SU-DHL-6 (cell line): Measurements from ENCODE around the gene IKZF2.

Experiments
- EZH2phosphoT487 ChIP-seq: fragments of 200-600 bp; sonication (generic), shearing (Covaris generic); conservative IDR thresholded peaks from 2 replicates; pipeline ENCODE4 v1.6.1; 2018; ENCODE audit warnings: mild to moderate bottlenecking, antibody characterized with exemption, low read length, moderate library complexity, mixed read lengths
- TF ChIP-seq, protein P1 (sequence below): fragments of 200-600 bp; sonication (generic); IDR thresholded peaks from one replicate; pipeline ENCODE4 v1.5.1; 2017; ENCODE audit warnings: antibody characterized with exemption, mild to moderate bottlenecking, low read length, moderate library complexity; ENCODE audit not compliant: insufficient read depth, poor library complexity, severe bottlenecking

DNA sequence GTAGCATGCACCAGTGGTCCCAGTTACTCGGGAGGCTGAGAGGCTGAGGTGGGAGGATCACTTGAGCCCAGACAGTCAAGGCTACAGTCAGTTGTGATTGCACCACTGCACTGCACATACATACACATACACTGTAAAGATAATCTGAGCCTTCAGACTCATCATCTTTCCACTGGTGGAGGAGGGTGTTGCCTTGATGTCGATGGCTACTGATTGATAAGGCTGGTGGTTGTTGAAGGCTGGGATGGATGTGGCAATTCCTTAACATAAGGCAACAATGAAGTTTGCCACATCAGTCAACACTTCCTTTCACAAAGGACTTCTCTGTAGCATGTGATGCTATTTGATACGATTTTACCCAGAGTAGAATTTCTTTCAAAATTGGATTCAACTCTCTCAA is 118.8 kb downstream of the IKZF2 start:
- TF ChIP-seq, protein P1, sequence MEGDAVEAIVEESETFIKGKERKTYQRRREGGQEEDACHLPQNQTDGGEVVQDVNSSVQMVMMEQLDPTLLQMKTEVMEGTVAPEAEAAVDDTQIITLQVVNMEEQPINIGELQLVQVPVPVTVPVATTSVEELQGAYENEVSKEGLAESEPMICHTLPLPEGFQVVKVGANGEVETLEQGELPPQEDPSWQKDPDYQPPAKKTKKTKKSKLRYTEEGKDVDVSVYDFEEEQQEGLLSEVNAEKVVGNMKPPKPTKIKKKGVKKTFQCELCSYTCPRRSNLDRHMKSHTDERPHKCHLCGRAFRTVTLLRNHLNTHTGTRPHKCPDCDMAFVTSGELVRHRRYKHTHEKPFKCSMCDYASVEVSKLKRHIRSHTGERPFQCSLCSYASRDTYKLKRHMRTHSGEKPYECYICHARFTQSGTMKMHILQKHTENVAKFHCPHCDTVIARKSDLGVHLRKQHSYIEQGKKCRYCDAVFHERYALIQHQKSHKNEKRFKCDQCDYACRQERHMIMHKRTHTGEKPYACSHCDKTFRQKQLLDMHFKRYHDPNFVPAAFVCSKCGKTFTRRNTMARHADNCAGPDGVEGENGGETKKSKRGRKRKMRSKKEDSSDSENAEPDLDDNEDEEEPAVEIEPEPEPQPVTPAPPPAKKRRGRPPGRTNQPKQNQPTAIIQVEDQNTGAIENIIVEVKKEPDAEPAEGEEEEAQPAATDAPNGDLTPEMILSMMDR, result no peak
- no peak for TF ChIP-seq EZH2phosphoT487
